DND-41 (cell line): ENCODE measurements around the gene HCN1.

ENCODE experiments used
- ATAC-seq: fragments of 200-7000 bp; cut with Tn5 transposase; 3 replicates; pipeline ENCODE4 v1.9.1; 2021; ENCODE audit warnings: low read depth; ENCODE audit not compliant: insufficient read depth
- DNase-seq: peaks from one replicate; pipeline ENCODE4 v3.0.0-alpha.2; 2020
- H2AFZ ChIP-seq: 2 replicates; pipeline ENCODE4 v1.6.0; 2012; ENCODE audit warnings: low read depth, low read length
- H3K27ac ChIP-seq: 2 replicates; pipeline ENCODE4 v1.5.1; 2012; ENCODE audit warnings: low read length, inconsistent platforms
- H3K27me3 ChIP-seq: fragments of 200-600 bp; sonication (generic); 2 replicates; pipeline ENCODE4 v1.6.0; 2012; ENCODE audit warnings: low read length, mild to moderate bottlenecking, inconsistent platforms; ENCODE audit not compliant: insufficient read depth, poor library complexity
- H3K36me3 ChIP-seq: 2 replicates; pipeline ENCODE4 v1.5.1; 2012; ENCODE audit warnings: low read length, inconsistent platforms; ENCODE audit not compliant: insufficient read depth
- H3K4me1 ChIP-seq: 2 replicates; pipeline ENCODE4 v1.5.1; 2012; ENCODE audit warnings: mild to moderate bottlenecking, low read length; ENCODE audit not compliant: insufficient read depth
- H3K4me2 ChIP-seq: 2 replicates; pipeline ENCODE4 v1.6.0; 2012; ENCODE audit warnings: mild to moderate bottlenecking, moderate library complexity, low read length, inconsistent platforms; ENCODE audit not compliant: insufficient read depth
- H3K4me3 ChIP-seq, 2 experiments: fragments of 200-600 bp in 1 of 2; shearing (Covaris generic) in 1 of 2; 2 replicates each; pipeline ENCODE4 v1.5.1; 2012 to 2016; ENCODE audit warnings: inconsistent platforms in 2 of 2, low read length in 2 of 2, mild to moderate bottlenecking in 2 of 2, low read depth in 1 of 2, moderate library complexity in 1 of 2
- H3K79me2 ChIP-seq: 2 replicates; pipeline ENCODE4 v1.6.0; 2012; ENCODE audit warnings: low read length, inconsistent platforms; ENCODE audit not compliant: insufficient read depth
- H3K9ac ChIP-seq: 2 replicates; pipeline ENCODE4 v1.6.0; 2012; ENCODE audit warnings: low read depth, mild to moderate bottlenecking, inconsistent platforms, low read length, moderate library complexity
- H3K9me3 ChIP-seq: 2 replicates; pipeline ENCODE4 v1.5.1; 2012; ENCODE audit warnings: low read length, moderate library complexity, mild to moderate bottlenecking, inconsistent platforms; ENCODE audit not compliant: insufficient read depth, severe bottlenecking
- H4K20me1 ChIP-seq: 2 replicates; pipeline ENCODE4 v1.6.0; 2012; ENCODE audit warnings: low read length; ENCODE audit not compliant: insufficient read depth
- EZH2 ChIP-seq: IDR thresholded peaks from 3 replicates; pipeline ENCODE4 v1.6.1; 2012; ENCODE audit warnings: borderline replicate concordance, low read depth, mild to moderate bottlenecking, moderate library complexity, low read length, inconsistent platforms; ENCODE audit not compliant: severe bottlenecking
- TF ChIP-seq, protein P1 (sequence below): IDR thresholded peaks from 2 replicates; pipeline ENCODE4 v1.5.1; 2012; ENCODE audit warnings: borderline replicate concordance, low read length, moderate library complexity, mild to moderate bottlenecking; ENCODE audit not compliant: poor library complexity, severe bottlenecking; ENCODE audit errors: extremely low read depth

The HCN1 gene

GRCh38 chr5:45696206-45696836 is at the start of gene HCN1:
Gene HCN1 (minus strand): TSS chr5:45696380.
- H3K27ac ChIP-seq, result no peak within 1 kb of the TSS
- no peaks in the 10 kb centered on the region for H3K79me2 ChIP-seq
- ATAC-seq, result no peak
- no peak within 1 kb of the TSS for H3K4me2 ChIP-seq
- no peaks in the 10 kb centered on the region for H3K27me3 ChIP-seq
- no peak for DNase-seq
- TF ChIP-seq, protein P1, sequence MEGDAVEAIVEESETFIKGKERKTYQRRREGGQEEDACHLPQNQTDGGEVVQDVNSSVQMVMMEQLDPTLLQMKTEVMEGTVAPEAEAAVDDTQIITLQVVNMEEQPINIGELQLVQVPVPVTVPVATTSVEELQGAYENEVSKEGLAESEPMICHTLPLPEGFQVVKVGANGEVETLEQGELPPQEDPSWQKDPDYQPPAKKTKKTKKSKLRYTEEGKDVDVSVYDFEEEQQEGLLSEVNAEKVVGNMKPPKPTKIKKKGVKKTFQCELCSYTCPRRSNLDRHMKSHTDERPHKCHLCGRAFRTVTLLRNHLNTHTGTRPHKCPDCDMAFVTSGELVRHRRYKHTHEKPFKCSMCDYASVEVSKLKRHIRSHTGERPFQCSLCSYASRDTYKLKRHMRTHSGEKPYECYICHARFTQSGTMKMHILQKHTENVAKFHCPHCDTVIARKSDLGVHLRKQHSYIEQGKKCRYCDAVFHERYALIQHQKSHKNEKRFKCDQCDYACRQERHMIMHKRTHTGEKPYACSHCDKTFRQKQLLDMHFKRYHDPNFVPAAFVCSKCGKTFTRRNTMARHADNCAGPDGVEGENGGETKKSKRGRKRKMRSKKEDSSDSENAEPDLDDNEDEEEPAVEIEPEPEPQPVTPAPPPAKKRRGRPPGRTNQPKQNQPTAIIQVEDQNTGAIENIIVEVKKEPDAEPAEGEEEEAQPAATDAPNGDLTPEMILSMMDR, result no peak
- no peak for TF ChIP-seq EZH2
- H3K9ac ChIP-seq, result no peak within 1 kb of the TSS
- no peak within 1 kb of the TSS for H2AFZ ChIP-seq
- H3K9me3 ChIP-seq, result peaks cover 4% of the 10 kb centered on the region
- H3K4me3 ChIP-seq, result no peak within 1 kb of the TSS
- no peaks in the 10 kb centered on the region for H3K36me3 ChIP-seq
- no peaks in the 10 kb centered on the region for H3K4me1 ChIP-seq
- H4K20me1 ChIP-seq, result no peaks in the 10 kb centered on the region

DNA sequence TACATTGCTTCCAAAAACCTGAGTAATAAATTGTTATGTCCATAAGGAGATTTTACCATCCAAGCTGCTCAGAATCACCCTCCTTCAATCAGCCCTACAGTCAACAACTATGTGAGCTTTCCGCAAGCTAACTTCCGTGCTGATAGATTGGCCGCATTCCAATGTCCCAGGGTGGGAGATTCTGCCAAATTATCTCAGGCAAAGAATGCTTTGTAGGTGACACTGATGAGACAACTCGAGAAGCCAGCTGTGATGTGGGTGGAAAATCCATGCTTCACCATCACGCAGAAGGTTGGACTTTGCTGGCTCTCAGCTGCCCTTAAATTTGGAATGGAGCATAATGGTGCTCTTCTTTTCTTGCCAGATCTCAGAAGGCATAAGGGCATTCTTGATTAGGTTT is 44.9 kb upstream of the HCN1 start:
- H3K79me2 ChIP-seq, result no peaks in the 10 kb centered on the region

GRCh38 chr5:45737153-45737552 is 41.0 kb upstream of the HCN1 start:
- H3K9ac ChIP-seq, result no peak overlapping the region
- H3K4me2 ChIP-seq, result no peak overlapping the region
- no peak overlapping the region for H2AFZ ChIP-seq
- H3K4me1 ChIP-seq, result no peaks in the 10 kb centered on the region
- H3K4me3 ChIP-seq, result no peak overlapping the region
- H3K27ac ChIP-seq, result no peak overlapping the region
- no peaks in the 10 kb centered on the region for H3K36me3 ChIP-seq
- no peaks in the 10 kb centered on the region for H3K27me3 ChIP-seq
- H3K9me3 ChIP-seq, result no peaks in the 10 kb centered on the region
- H4K20me1 ChIP-seq, result no peaks in the 10 kb centered on the region
- no peak for DNase-seq
- no peak for ATAC-seq
- TF ChIP-seq, protein P1, result no peak
- no peak for TF ChIP-seq EZH2
- H3K79me2 ChIP-seq, result no peaks in the 10 kb centered on the region

More for the DNA sequence above, 44.9 kb upstream of the HCN1 start:
- H4K20me1 ChIP-seq, result no peaks in the 10 kb centered on the region
- H3K9me3 ChIP-seq, result no peaks in the 10 kb centered on the region
- no peak for DNase-seq
- no peak overlapping the region for H3K4me3 ChIP-seq
- H3K27ac ChIP-seq, result no peak overlapping the region
- no peaks in the 10 kb centered on the region for H3K27me3 ChIP-seq
- H3K4me2 ChIP-seq, result no peak overlapping the region
- no peak for ATAC-seq
- no peaks in the 10 kb centered on the region for H3K4me1 ChIP-seq
- H2AFZ ChIP-seq, result no peak overlapping the region
- H3K36me3 ChIP-seq, result no peaks in the 10 kb centered on the region
- TF ChIP-seq, protein P1, result no peak
- TF ChIP-seq EZH2, result no peak
- H3K9ac ChIP-seq, result no peak overlapping the region

GRCh38 chr5:45725537-45725936 is 29.4 kb upstream of the HCN1 start:
- Histone ChIP-seq H3K27me3 (no peaks in the 10 kb centered on the region), H3K9me3 (no peaks in the 10 kb centered on the region), H3K27ac (no peak overlapping the region), H3K4me3 (no peak overlapping the region), H3K4me2 (no peak overlapping the region), H2AFZ (no peak overlapping the region), H3K79me2 (no peaks in the 10 kb centered on the region), H3K36me3 (no peaks in the 10 kb centered on the region), H3K9ac (no peak overlapping the region), H4K20me1 (no peaks in the 10 kb centered on the region), H3K4me1 (no peaks in the 10 kb centered on the region)
- TF ChIP-seq, protein P1, result no peak
- TF ChIP-seq EZH2, result no peak
- DNase-seq, result no peak
- no peak for ATAC-seq
